ENCODE measurements around the gene ACSM3. TPM values are rescaled to one million over a fixed set of nuclear protein-coding genes. Genes with fewer than 3 reads are reported as not detected.

ACSM3 gene
- total and polyA plus RNA-seq, 2 experiments from 2014 or later = 5.7 to 8.7 TPM

DNA sequence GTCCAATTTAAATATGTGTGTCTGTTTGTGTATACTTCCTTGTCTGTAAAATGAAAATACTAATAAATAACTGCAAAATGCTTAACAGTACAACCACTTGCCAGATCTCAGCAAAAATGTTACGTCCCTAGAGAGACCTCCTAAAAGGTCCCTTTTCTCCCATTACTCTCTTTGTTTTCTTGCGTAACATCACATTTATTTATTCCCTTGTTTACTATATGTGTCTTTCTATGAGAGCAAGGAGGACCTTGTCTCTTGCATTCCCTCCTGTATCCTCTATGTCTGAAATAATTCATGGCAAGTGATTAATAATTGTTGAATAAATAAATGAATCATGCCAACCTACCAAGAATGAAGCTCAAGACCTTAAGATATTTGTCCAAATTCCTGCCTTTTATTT is 1.9 kb downstream of the ACSM3 start:
- no peak overlapping the region for H3K4me3 Mint-ChIP-seq

More for the DNA sequence above, 1.9 kb downstream of the ACSM3 start:
- no peaks in the 10 kb centered on the region for H3K36me3 ChIP-seq (ENCODE audit: insufficient read depth)
- no peak overlapping the region for H3K27ac Mint-ChIP-seq
- H3K4me1 ChIP-seq (ENCODE audit: insufficient read depth) = no peaks in the 10 kb centered on the region
- no peaks in the 10 kb centered on the region for H3K36me3 Mint-ChIP-seq (ENCODE audit: low read depth)
- no peak overlapping the region for H2AFZ ChIP-seq
- H3K4me3 ChIP-seq = no peak overlapping the region
- no peaks in the 10 kb centered on the region for H3K27me3 Mint-ChIP-seq (ENCODE audit: insufficient read depth, low read depth, poor library complexity)
- DNase-seq (ENCODE audit: low spot score) (no peak), ATAC-seq (no peak)
- H3F3A ChIP-seq (replicated peaks; ENCODE audit: low read depth) = no peaks in the 10 kb centered on the region
- H3K79me2 ChIP-seq (replicated peaks; ENCODE audit: insufficient read depth) = no peaks in the 10 kb centered on the region
- no peak overlapping the region for H3K27ac ChIP-seq (ENCODE audit: low read depth)
- H3K4me1 Mint-ChIP-seq = peaks cover 5% of the 10 kb centered on the region; the same call in 2 of the 3 replicates
- TF ChIP-seq EZH2phosphoT487 (IDR thresholded peaks at IDR 0.05; ENCODE audit: unreplicated experiment) (no peak), POLR2AphosphoS5 (IDR thresholded peaks at IDR 0.05; ENCODE audit: low read depth) (no peak), ZNF114 (CRISPR knock-in tag; IDR thresholded peaks at IDR 0.05) (no peak), CTCF (conservative IDR thresholded peaks at IDR 0.05; ENCODE audit: low read depth in 2 of 2) (no peak), CREB1 (CRISPR knock-in tag; IDR thresholded peaks at IDR 0.05; ENCODE audit: low read depth) (no peak), NANOG (IDR thresholded peaks at IDR 0.05; ENCODE audit: borderline replicate concordance) (no peak), ETS1 (IDR thresholded peaks at IDR 0.05) (no peak)
- TF ChIP-seq, protein P1, sequence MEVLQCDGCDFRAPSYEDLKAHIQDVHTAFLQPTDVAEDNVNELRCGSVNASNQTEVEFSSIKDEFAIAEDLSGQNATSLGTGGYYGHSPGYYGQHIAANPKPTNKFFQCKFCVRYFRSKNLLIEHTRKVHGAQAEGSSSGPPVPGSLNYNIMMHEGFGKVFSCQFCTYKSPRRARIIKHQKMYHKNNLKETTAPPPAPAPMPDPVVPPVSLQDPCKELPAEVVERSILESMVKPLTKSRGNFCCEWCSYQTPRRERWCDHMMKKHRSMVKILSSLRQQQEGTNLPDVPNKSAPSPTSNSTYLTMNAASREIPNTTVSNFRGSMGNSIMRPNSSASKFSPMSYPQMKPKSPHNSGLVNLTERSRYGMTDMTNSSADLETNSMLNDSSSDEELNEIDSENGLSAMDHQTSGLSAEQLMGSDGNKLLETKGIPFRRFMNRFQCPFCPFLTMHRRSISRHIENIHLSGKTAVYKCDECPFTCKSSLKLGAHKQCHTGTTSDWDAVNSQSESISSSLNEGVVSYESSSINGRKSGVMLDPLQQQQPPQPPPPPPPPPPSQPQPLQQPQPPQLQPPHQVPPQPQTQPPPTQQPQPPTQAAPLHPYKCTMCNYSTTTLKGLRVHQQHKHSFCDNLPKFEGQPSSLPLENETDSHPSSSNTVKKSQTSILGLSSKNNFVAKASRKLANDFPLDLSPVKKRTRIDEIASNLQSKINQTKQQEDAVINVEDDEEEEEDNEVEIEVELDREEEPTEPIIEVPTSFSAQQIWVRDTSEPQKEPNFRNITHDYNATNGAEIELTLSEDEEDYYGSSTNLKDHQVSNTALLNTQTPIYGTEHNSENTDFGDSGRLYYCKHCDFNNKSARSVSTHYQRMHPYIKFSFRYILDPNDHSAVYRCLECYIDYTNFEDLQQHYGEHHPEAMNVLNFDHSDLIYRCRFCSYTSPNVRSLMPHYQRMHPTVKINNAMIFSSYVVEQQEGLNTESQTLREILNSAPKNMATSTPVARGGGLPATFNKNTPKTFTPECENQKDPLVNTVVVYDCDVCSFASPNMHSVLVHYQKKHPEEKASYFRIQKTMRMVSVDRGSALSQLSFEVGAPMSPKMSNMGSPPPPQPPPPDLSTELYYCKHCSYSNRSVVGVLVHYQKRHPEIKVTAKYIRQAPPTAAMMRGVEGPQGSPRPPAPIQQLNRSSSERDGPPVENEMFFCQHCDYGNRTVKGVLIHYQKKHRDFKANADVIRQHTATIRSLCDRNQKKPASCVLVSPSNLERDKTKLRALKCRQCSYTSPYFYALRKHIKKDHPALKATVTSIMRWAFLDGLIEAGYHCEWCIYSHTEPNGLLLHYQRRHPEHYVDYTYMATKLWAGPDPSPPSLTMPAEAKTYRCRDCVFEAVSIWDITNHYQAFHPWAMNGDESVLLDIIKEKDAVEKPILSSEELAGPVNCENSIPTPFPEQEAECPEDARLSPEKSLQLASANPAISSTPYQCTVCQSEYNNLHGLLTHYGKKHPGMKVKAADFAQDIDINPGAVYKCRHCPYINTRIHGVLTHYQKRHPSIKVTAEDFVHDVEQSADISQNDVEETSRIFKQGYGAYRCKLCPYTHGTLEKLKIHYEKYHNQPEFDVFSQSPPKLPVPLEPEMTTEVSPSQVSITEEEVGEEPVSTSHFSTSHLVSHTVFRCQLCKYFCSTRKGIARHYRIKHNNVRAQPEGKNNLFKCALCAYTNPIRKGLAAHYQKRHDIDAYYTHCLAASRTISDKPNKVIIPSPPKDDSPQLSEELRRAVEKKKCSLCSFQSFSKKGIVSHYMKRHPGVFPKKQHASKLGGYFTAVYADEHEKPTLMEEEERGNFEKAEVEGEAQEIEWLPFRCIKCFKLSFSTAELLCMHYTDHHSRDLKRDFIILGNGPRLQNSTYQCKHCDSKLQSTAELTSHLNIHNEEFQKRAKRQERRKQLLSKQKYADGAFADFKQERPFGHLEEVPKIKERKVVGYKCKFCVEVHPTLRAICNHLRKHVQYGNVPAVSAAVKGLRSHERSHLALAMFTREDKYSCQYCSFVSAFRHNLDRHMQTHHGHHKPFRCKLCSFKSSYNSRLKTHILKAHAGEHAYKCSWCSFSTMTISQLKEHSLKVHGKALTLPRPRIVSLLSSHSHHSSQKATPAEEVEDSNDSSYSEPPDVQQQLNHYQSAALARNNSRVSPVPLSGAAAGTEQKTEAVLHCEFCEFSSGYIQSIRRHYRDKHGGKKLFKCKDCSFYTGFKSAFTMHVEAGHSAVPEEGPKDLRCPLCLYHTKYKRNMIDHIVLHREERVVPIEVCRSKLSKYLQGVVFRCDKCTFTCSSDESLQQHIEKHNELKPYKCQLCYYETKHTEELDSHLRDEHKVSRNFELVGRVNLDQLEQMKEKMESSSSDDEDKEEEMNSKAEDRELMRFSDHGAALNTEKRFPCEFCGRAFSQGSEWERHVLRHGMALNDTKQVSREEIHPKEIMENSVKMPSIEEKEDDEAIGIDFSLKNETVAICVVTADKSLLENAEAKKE (CRISPR knock-in tag; IDR thresholded peaks at IDR 0.05) = no peak
- TF ChIP-seq, protein P2, sequence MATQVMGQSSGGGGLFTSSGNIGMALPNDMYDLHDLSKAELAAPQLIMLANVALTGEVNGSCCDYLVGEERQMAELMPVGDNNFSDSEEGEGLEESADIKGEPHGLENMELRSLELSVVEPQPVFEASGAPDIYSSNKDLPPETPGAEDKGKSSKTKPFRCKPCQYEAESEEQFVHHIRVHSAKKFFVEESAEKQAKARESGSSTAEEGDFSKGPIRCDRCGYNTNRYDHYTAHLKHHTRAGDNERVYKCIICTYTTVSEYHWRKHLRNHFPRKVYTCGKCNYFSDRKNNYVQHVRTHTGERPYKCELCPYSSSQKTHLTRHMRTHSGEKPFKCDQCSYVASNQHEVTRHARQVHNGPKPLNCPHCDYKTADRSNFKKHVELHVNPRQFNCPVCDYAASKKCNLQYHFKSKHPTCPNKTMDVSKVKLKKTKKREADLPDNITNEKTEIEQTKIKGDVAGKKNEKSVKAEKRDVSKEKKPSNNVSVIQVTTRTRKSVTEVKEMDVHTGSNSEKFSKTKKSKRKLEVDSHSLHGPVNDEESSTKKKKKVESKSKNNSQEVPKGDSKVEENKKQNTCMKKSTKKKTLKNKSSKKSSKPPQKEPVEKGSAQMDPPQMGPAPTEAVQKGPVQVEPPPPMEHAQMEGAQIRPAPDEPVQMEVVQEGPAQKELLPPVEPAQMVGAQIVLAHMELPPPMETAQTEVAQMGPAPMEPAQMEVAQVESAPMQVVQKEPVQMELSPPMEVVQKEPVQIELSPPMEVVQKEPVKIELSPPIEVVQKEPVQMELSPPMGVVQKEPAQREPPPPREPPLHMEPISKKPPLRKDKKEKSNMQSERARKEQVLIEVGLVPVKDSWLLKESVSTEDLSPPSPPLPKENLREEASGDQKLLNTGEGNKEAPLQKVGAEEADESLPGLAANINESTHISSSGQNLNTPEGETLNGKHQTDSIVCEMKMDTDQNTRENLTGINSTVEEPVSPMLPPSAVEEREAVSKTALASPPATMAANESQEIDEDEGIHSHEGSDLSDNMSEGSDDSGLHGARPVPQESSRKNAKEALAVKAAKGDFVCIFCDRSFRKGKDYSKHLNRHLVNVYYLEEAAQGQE (IDR thresholded peaks at IDR 0.05; ENCODE audit: unreplicated experiment) = no peak
- no peak overlapping the region for H3K4me2 ChIP-seq
- peaks cover 9% of the 10 kb centered on the region; the same call in 2 of the 3 replicates for H3K9me3 Mint-ChIP-seq
- H3K9me2 ChIP-seq (ENCODE audit: insufficient read depth) = no peaks in the 10 kb centered on the region
- H4K20me1 ChIP-seq (replicated peaks; ENCODE audit: insufficient read depth) = no peaks in the 10 kb centered on the region
- H3K27me3 ChIP-seq (ENCODE audit: insufficient read depth) = no peaks in the 10 kb centered on the region
